KMS-11 (cell line): ENCODE measurements around the gene USH2A.

Experiments used
- H2AFZ ChIP-seq: fragments of 200-600 bp; sonication (generic); 2 replicates; pipeline ENCODE4 v1.6.1; 2016; ENCODE audit warnings: antibody characterized with exemption, mixed run types, low read depth
- H3K27ac ChIP-seq: fragments of 200-600 bp; sonication (generic); 2 replicates; pipeline ENCODE4 v1.6.1; 2016; ENCODE audit warnings: mild to moderate bottlenecking, mixed run types
- H3K27me3 ChIP-seq: fragments of 200-600 bp; sonication (generic); 2 replicates; pipeline ENCODE4 v1.6.1; 2017; ENCODE audit warnings: mild to moderate bottlenecking, low read depth, mixed run types, moderate library complexity; ENCODE audit not compliant: insufficient read depth
- H3K36me3 ChIP-seq: fragments of 200-600 bp; sonication (generic); 2 replicates; pipeline ENCODE4 v1.6.1; 2017; ENCODE audit warnings: mild to moderate bottlenecking, mixed run types; ENCODE audit not compliant: insufficient read depth
- H3K4me1 ChIP-seq: fragments of 200-600 bp; sonication (generic); 2 replicates; pipeline ENCODE4 v1.6.1; 2016; ENCODE audit warnings: mild to moderate bottlenecking, low read depth, mixed run types; ENCODE audit not compliant: poor library complexity, severe bottlenecking
- H3K4me2 ChIP-seq: fragments of 200-600 bp; sonication (generic); 2 replicates; pipeline ENCODE4 v1.7.0; 2016; ENCODE audit warnings: mild to moderate bottlenecking, mixed run types
- H3K4me3 ChIP-seq: fragments of 200-600 bp; sonication (generic); IDR thresholded peaks from 2 replicates; pipeline ENCODE4 v1.6.1; 2017; ENCODE audit warnings: low read depth, low read length, mixed read lengths; ENCODE audit not compliant: insufficient read depth
- H3K79me2 ChIP-seq: fragments of 200-600 bp; sonication (generic); 2 replicates; pipeline ENCODE4 v1.6.1; 2016; ENCODE audit warnings: low read depth, mixed run types; ENCODE audit not compliant: insufficient read depth
- H3K9ac ChIP-seq: fragments of 200-600 bp; sonication (generic); 2 replicates; pipeline ENCODE4 v1.6.1; 2016; ENCODE audit warnings: mild to moderate bottlenecking, mixed run types
- H4K20me1 ChIP-seq: fragments of 200-600 bp; sonication (generic); 2 replicates; pipeline ENCODE4 v1.6.1; 2016; ENCODE audit warnings: mild to moderate bottlenecking, mixed run types; ENCODE audit not compliant: insufficient read depth
- TF ChIP-seq, protein P1 (sequence below): fragments of 200-600 bp; sonication (generic); conservative IDR thresholded peaks from 2 replicates; pipeline ENCODE4 v1.6.1; 2017; ENCODE audit warnings: low read depth, mild to moderate bottlenecking, antibody characterized with exemption, low read length, moderate library complexity, mixed read lengths

Gene USH2A

DNA sequence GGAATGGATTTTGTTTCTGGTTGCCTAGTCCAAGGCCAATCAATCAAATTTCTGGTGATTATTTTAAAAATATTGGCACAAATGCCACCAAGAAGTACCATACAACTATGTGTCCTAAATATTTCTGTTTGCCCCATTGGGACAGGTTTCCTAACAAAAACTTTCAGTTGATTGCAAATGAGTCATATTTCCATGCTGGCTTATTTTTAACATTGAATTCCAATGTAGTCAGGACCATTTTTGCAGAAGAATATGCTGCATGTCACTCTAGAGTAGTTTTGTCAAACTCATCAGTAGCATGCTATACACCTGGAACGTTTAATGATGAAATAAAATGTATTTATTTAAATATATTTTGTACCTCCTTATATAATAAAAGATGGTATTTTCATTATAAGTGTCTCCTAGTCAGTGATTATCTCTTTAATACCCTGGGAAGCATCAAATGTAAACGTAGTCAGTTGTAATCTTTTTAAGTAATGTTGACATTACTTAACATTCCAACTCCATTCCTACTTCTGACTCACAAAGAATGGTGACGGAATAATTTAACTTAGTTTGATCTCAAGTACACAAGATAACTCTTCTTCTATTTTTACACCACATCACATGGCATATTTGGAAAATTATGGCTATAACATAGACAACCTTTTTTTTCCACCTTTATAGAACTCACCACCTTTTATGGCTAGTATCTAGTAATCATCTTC, 39.0 kb upstream of the USH2A start:
- TF ChIP-seq, protein P1, sequence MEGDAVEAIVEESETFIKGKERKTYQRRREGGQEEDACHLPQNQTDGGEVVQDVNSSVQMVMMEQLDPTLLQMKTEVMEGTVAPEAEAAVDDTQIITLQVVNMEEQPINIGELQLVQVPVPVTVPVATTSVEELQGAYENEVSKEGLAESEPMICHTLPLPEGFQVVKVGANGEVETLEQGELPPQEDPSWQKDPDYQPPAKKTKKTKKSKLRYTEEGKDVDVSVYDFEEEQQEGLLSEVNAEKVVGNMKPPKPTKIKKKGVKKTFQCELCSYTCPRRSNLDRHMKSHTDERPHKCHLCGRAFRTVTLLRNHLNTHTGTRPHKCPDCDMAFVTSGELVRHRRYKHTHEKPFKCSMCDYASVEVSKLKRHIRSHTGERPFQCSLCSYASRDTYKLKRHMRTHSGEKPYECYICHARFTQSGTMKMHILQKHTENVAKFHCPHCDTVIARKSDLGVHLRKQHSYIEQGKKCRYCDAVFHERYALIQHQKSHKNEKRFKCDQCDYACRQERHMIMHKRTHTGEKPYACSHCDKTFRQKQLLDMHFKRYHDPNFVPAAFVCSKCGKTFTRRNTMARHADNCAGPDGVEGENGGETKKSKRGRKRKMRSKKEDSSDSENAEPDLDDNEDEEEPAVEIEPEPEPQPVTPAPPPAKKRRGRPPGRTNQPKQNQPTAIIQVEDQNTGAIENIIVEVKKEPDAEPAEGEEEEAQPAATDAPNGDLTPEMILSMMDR, result no peak
- no peaks in the 10 kb centered on the region for H4K20me1 ChIP-seq
- no peak overlapping the region for H3K4me2 ChIP-seq
- no peak overlapping the region for H2AFZ ChIP-seq
- no peaks in the 10 kb centered on the region for H3K79me2 ChIP-seq
- H3K9ac ChIP-seq, result no peak overlapping the region
- no peak overlapping the region for H3K27ac ChIP-seq
- no peaks in the 10 kb centered on the region for H3K36me3 ChIP-seq
- no peak overlapping the region for H3K4me3 ChIP-seq
- H3K27me3 ChIP-seq, result no peaks in the 10 kb centered on the region
- H3K4me1 ChIP-seq, result no peaks in the 10 kb centered on the region

DNA sequence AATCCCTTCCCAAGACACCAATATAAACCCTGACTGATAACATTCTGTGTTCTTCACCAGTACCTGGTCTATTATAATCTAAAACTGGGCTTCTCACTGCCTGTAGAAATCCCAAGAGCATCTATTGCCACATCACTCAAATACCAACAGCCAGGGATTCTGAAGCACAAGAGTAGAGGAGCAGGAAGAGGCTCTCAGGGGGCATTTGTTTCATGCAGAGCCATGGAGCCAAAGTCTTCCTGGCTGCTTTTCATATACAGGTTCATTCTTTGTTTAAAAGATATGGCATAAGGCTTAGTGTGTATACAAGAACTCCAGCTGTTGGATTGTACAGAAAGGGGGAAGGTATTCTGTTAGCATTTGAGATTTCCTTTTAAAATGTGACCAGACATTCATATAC, 38.2 kb upstream of the USH2A start:
- no peak overlapping the region for H3K4me2 ChIP-seq
- H2AFZ ChIP-seq, result no peak overlapping the region
- H3K4me3 ChIP-seq, result no peak overlapping the region
- H3K9ac ChIP-seq, result no peak overlapping the region
- TF ChIP-seq, protein P1, result no peak
- H3K27ac ChIP-seq, result no peak overlapping the region
- no peaks in the 10 kb centered on the region for H3K36me3 ChIP-seq
- H4K20me1 ChIP-seq, result no peaks in the 10 kb centered on the region
- H3K79me2 ChIP-seq, result no peaks in the 10 kb centered on the region
- no peaks in the 10 kb centered on the region for H3K4me1 ChIP-seq
- no peaks in the 10 kb centered on the region for H3K27me3 ChIP-seq

DNA sequence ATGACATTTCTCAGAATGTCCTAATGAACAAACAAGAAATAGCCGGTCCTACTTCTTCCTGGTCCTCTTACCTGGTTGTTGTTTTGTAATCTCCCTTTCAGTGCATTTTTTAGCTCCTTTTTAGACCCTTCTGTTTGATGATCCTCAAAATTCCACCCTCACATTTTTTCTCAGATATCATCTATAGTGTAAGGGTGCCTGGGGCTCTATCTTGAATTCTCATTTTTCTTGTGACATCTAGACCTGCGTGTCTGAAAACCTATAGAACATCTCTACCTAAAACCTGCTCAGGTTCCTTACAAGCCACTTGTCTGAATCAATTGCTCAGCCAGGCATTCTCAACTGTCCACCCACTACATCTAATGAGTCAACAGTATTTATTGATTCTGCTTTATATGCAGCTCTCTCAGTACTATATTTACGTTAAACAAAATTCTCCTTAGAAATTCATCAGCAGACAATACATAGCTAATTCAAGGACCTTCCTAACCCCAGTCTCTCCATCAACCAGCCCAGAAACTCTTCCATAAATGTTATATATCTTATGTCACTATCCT, 36.5 kb upstream of the USH2A start:
- H3K79me2 ChIP-seq, result no peaks in the 10 kb centered on the region
- no peak overlapping the region for H3K4me2 ChIP-seq
- no peaks in the 10 kb centered on the region for H3K27me3 ChIP-seq
- H2AFZ ChIP-seq, result no peak overlapping the region
- no peak overlapping the region for H3K4me3 ChIP-seq
- TF ChIP-seq, protein P1, result no peak
- H3K36me3 ChIP-seq, result no peaks in the 10 kb centered on the region
- no peaks in the 10 kb centered on the region for H3K4me1 ChIP-seq
- no peaks in the 10 kb centered on the region for H4K20me1 ChIP-seq
- no peak overlapping the region for H3K27ac ChIP-seq
- no peak overlapping the region for H3K9ac ChIP-seq

DNA sequence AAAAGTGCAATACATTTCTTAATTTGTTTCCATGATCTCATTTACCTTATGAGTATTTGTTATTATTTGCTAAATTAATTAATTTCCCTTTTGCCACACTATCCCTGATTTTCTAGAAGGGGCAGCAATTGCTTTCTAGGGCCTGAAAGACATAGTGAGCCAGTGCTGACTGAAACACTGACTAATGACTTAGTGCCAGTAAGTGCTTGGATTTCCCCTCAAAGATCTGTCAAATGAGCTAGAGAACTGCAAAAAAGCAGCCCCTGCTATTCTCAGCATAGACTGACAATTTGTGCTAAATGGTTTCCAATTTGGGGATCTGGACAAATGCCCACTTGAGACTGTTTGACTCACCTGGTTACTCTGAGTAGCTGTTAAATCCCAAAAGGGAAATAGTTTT, 35.6 kb upstream of the USH2A start:
- Histone ChIP-seq H3K9ac (no peak overlapping the region), H2AFZ (no peak overlapping the region), H3K4me2 (no peak overlapping the region), H3K27ac (no peak overlapping the region), H3K4me3 (no peak overlapping the region), H4K20me1 (no peaks in the 10 kb centered on the region), H3K4me1 (no peaks in the 10 kb centered on the region), H3K36me3 (no peaks in the 10 kb centered on the region), H3K79me2 (no peaks in the 10 kb centered on the region), H3K27me3 (no peaks in the 10 kb centered on the region)
- TF ChIP-seq, protein P1, result no peak
